NCI-H187 treated with DMSO at 0.1 percent for 48 hours (cell line): ENCODE results near the gene STK17B.

Experiments
- DNase-seq: peaks from one replicate; lab custom pipeline; 2025; lab: John Stamatoyannopoulos, UW

Gene STK17B

DNA sequence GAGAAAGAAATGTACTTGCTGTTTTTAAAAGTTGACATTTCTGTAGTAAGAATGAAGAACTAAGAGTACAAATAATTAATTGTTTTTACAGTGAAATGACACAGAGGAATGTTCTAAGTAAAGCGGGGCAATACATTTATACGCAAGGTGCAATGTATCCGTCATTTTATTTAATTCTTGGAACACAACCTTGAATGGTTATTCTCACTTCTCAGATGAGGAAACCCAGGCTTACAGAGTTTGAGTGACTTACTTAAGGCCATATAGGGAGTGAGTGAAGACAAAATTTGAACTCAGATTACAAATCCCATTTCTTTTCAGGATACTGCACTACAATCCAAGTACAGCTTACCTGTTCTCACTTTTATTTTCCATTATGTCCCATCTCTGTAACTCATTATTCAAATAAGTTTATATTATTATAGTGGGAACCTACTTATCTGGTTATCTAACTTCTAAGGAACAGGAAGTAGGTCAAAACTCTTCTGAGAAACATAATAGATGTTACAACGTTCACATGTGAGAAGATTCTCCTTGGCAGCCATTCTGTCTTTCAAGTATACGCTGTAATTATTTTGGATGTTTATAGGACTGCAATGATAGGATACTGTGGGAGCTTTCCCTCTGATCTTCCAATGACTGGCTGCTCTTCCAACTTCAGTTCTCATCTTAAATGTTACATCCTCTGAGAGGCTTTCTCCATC is 12.3 kb upstream of the STK17B start:
- DNase-seq: no peak

DNA sequence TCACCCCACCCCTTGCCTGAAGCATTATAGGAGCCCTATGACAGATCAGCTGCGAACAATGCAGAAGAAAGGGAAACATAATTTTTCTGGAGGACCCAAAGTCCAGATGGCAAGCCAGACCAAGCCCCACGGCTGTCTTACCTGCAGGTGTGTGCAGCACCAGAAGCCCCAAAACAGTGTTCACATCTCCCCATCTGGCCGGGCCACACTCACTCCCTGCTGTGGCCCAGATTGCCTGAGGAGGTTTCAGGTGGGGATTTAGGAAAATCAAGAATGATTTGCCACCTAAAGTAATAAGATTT is 11.7 kb upstream of the STK17B start:
- no peak for DNase-seq

DNA sequence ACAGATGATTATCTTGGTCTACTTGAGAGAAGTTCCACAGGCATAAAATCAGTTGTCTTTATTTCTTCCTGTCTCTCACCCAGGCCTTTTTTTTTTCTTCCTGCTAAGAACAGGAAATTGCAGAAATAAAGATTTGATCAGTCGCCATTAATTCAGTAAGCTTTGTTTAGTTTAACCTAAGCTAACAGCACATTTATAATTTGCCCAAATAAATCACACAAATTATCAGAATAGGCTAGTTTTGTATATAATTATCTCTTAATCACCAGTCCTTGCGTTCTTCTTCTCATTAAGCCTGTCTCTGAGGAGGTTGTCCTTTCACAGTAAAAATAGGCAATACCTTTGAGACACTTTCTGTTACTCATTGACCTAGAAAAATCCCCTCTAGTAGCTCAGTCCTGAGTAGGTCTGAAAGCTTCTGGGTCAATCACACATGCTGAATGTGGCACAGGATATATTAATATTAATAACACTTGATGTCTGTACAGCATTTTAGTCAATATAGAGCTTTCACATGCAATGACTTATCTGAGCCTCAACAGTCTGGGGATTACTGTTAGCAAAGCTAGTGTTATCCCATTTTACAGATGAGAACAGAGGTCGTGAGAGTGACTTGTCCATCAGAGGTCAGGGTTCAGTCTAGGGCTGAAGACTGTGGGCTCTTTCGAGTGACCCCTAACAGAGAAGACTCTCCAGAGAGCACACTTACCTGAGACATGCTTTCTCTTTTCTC is 11.2 kb upstream of the STK17B start:
- DNase-seq: no peak

DNA sequence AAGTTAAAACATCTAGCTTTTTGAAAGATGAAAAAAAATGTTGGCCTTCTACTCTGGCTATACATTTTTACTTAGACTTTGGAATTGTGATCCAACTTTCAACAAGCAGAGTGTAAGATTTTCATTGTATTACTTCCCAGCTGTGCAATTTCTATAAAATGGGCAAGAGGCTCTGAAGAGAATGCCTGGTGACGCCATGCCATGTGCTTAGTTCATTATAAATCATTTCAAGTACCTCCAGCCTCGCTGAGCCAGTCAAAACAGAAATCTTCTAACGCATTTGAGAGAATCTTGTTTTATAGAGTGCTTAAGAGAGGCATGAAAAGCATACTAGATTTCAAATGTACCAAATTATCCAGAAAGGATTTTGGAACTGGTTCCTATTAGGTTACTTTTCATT is 10.1 kb upstream of the STK17B start:
- peak; percentile 43 for DNase-seq

DNA sequence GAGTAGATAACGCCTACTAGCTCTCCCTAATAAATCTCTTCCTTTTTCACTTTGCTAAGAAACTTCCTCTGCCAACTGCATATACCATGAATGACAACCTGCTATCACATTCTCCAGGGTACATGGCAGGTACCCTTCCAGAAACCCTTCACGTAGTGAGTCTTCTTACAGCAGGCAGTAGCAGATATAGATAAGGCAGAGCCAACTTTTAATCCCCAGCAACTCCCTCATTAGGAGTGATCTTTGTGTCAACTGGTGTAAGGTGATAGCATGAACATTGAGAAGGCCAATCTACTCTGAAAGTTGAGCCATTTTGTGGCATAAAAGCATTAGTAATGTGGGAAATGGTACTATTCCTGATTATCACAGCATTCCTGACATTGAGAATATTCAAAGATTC is 5.7 kb upstream of the STK17B start:
- DNase-seq: no peak

DNA sequence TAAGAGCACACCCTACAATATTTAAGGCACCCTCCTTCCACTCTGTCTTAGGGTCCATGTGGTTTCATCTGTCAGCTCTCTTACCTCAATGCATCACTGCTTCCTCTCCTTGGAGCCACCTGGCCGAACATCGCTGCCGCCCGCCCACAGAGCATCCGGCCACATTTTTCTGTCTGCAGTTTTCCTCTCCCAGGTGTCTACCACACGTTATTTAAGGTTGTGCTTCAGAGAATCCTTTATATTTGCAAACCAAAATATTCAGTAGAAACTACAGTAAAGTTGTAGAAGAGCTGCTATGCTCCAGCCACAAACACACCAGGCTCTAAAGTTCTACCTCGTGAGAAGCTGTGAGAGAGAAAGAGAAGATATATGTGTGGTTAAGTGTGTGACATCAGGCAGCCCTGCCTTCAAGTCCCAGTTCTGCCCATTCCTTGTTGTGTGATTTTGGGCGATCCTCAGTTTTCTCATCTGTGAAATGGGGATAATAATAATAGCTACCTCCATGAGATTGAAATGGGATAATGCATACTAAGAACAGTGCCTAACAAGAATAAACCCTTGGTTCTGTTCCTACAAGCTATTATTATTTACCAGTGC is 4.9 kb upstream of the STK17B start:
- no peak for DNase-seq

DNA sequence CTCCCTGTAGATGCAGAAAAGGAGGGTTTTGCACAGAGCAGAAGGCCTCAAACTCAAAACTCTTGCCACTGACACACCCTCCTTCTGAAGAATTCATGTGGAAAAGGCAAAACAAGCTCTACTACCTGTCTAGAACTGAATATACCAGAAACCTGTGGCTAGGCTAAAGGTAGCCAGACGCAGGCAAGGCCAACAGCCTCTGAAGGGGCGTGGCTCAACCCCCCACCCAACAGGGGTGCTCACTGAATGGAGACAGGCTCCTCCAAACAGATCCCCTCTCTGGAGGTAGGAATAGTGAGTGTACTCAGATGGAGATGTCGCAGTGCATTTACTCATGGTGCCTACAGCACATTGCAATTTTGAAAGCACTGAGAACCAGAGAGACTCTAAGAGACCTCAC is 3.0 kb upstream of the STK17B start:
- DNase-seq: no peak

DNA sequence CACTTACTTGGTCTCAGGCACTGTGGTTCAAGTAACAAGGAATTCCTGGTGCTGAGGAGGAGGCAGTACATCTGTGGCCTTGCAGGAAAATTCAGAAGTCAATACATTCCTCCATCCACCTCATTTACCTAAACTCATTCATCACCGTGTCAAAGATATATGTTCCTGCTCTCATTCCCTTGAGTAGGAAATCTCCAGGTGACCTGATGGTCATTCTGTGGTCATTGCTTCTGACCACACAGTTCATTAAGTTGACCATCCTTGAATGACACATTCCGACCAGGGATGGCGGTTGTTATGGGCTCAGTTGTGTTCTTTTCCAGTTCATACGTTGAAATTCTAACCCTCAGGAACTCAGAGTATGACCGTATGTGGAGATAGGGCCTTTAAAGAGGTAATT is 2.1 kb upstream of the STK17B start:
- no peak for DNase-seq

DNA sequence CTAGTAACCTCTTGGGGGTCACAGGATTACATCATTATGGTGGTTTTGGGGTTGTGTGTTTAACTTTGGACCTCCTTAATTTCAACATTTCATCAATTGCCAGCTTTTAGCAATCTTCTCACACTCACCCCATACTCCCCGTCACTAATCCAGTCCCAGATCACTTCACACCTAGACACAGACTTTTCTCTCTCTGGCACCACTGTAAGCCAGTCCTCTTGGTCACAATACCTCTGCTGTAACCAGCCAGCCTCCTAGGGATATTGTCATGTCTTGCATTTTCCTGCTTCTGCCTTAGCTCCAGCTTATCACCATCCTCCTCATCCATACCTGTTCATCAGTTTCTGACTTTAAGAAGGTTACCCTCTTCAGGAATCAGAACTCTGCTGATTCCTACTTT is 1.6 kb upstream of the STK17B start:
- no peak for DNase-seq

DNA sequence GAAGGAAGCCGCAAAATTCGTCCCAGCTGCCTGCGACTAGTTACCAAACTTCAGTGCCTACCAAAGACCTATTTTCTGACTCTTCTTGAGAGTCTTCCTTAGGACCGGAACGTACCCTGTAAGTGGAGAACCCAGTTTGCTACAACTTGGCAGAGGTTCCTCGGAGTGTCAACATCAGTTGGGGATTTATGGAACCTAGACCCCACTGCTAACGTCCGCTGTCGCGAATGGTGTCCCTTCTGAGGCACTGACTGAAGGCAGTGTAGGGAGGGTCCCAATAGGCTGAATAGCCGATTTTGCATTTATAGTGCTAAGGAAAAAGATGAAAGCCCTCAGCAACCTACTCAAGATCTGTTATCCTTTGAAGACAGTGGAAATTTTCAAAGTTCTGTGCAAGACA is 568 bp upstream of the STK17B start:
- no peak for DNase-seq

DNA sequence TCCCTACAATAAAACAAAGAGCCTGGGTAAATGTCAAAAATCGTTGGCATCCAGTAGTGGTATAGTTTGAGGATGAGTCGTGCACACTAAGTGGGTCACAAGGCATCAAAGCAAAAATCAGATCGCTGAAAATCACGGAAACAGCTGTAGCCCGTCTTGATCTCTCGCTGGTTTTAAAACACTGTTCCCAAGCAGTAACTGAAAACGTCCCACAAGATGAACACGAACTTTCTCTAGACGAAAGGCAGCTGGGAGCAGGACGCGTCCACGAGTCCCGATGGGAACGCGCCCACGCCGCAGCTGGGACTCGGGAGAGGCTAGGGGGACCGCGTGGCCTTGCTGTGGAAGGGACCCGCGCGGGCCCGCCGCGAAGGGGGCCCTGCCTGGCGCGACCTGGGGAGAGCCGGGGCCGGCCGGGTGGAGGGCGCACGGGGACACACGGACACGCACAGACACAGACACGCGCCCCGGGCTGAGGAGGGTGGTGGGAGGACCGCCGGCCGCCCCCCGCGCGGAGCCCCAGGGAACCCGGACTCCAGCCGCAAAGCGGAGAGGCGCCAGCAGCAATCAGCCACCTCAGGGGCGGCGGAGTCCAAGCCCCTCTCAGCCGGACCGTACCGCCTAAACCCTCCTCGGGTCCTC is 651 bp downstream of the STK17B start:
- DNase-seq: no peak

DNA sequence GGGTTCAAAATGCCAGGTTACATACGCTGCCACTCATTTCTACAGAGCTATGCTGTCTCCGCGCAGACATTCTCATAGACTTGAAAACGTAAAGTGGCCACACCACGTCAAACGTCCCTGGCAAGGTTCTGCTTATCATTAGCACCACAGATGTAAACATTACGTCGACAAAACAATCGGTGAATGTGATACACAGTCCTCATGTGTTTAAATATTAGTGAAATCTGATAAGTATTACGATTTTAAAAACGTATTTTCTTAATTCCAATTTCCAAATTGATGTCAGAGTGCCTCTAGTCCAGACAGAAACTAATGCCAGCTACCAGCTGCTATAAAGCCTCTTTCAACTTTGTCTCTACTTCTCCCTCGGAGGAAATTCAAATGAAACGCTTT is 1.2 kb downstream of the STK17B start:
- DNase-seq: no peak

DNA sequence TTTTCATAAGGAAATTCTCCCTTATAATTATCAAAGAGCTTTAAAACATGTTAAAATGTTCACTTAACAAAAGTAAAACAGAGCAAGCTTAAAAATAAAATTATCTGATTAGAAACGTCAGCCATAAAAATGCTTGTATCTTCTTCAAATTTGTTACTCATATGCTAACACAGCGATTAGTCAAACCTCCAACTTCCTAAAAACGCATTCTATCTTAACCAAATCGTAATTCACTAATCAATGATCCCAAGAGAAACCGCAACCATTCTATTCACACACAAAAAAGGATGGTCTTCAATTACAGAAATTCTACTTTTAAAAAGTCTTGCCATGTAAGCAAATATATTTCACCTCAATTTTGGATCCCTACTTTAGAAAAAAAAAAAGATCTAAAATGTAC is 1.9 kb downstream of the STK17B start:
- DNase-seq: no peak

DNA sequence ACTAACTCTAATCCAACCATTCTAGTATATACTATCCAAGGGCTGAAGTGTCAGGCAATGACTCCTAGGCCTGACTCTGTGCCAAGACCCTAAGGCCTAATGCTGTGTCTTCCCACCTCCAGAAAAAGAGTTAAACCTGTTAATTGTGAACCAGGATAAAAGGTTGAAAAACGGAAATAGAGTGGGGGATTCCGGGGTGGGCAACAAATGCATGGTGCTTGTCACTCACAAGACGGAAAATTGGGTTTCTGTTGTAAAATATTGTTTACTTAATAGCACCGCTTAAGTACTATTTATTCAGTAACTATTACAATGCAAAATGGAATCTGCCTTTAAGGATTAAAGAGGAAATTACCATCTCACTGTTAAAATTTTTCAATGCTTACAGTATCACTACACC is 3.2 kb downstream of the STK17B start:
- DNase-seq: no peak

DNA sequence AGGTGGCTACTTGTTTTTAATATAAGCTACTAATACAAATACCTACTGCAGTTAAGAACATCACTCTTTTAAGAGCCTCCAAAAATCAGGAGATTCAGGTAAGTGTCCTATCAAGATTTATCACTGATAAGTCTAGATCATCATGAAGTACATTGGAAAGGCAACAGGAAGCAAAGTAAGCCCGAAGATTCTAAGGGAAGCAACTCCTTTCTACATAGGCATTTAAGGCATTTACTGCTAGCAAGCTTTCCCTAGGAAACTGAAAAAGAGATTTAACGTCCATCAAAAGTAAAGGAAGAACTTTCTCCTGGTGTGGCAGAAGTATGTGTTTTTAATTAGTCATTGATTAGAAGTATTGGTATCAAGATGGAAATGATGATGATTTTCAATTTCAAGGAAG is 3.7 kb downstream of the STK17B start:
- no peak for DNase-seq

DNA sequence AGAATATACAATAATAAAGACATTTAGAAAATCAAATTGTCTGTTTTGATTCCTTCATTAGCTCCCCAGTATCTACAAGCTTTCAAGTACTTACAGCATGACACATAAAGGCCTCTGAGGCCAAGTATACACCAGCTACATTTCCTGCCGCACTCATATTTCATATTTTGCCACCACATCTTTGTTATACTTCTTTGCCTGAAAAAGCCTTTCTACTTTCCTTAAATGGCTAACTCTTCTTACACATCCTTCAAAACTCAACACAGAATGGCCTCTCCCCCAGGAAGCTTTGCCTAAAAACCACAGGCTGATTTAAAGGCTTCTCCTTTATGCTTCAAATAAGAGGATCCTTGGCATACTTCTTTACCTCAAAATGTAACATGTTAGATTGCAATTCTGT is 4.5 kb downstream of the STK17B start:
- DNase-seq: no peak

DNA sequence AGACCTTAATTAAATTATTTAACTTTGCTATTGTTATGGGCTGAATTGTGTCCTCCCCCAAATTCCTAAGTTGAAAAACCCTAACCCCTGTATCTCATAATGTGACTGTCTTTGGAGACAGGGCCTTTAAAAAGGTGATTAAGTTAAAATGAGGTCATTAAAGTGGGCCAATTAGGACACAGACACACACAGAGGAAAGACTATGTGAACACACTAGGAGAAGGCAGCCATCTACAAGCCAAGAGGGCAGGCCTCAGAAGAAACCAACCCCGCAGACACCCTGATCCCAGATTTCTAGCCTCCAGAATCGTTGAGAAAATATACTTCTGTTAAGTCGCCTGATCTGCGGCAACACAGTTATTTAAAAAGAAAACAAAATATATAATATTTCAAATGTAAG is 6.4 kb downstream of the STK17B start:
- no peak for DNase-seq

DNA sequence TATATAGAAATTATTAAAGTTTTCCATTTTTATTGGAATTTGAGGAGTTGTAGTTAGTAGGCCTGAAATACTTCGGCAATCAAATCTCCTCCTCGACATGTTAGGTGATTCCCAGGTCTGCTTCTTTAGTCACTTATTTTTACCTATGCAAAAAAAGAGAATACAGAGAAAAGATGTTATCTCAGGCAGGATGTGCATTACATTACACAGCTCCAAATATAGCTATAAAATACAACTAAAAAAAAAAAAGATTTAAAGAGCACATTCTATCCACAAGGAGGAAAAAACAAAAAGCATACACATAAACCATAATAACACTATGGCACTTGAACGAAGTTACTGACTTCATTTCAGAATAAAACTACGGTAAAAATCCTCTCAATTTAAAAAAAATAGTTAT is 8.1 kb downstream of the STK17B start:
- DNase-seq: no peak

DNA sequence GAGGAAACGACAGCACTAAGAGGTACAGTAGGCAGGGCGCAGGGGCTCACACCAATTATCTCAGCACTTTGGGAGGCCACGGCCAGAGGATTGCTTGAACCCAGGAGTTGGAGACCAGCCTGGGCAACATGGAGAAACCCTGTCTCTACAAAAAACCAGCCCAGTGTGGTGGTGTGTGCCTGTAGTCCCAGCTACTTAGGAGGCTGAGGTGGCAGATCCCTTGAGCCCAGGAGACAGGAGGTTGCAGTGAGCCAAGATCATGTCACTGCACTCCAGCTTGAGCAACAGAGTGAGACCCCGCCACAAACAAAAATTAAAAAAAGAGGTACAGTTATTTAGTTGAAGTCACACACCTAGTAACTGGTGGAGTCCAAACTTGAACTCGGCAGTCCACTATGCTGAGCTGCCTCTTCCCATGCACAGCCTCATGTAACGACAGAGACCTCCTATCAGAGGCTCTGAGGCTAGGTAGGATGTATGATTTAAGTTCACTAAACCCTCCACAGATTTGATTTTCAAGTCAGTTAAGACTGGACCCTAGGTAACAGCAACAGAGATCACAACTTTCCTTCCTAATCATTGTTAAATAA is 8.7 kb downstream of the STK17B start:
- no peak for DNase-seq

DNA sequence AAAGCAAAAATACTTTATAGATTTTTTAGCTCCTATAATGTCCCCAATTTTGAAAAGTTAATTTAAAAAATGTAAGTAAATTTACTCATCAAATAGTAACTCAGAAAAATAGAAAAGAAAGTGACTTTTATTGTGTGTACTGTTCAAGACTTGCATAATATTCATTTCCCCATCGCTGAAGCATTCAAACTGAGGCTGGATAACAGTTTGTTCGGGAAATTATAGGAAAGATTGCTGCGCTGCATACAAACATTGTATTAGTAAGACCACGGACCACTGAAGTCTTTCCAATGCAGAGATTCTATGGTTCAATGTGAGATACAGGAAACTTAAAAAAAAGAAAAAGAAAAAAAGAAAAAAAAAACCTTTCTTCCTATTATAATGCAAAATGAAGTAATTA is 10.4 kb downstream of the STK17B start:
- no peak for DNase-seq

DNA sequence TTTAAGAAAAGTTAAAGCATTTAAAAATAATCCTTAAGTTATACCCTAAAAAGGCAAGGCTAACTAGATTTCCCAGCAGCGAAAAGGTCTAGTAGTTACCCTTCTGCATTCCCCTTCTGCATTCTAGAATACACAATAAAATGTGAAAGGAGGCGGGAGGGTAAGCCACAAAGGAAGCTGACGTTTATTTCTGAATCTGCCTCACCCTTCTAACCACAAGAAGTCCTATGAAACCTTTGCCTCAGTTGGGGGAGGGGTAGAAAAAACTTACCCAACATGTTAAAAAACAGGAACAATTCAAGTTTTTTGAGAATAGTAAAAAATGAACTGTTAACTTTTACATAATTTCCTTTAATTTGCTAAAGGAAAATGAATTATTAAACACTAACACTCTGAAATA is 11.3 kb downstream of the STK17B start:
- DNase-seq: no peak

DNA sequence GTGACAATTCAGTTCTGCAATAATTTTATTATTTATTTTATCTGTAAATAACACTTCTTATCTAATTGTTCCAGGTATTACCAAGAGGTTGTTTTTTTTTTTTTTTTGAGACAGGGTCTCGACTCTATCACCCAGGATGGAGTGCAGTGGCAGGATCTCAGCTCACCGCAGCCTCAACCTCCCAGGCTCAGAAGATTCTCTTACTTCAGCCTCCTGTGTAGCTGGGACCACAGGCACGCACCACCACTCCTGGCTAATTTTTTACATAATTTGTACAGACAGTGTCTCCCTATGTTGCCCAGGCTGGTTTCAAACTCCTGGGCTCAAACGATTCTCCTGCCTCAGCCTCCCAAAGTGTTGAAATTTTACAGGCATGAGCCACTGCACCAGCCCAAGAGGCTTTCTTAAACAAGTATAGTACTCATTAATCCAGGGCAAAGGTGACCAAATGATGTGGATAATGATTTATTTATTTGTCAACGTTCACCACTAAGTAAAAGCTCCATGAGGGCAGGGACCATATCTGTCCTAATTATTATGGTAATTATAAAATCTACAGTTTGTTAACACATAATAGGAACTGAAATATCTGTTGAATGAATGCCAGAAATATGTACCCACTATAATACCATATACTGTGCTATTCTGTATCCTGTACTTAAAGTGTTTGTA is 12.0 kb downstream of the STK17B start:
- no peak for DNase-seq
